Measurements from ENCODE around the gene C6orf62.

DNA sequence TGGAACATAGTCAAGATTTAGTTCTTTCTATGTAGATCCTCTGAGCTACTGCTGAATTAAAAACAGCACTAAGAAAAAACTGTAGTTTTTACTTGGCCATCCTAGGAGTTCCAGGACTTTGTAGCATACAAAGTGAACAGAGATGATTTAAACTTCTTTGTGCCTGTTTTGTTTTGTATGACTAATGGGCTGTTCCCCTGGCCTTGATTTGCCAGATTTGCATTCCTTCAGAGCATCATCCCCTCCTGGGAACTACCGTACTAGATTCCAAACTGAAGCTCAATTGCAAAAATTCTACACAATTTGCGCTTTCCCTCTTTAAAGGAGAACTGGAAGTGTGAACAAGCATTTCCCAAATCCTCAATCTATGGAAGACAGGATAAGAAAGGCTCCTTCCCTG, 29.0 kb downstream of the C6orf62 start:
- TF ChIP-seq, protein P1, sequence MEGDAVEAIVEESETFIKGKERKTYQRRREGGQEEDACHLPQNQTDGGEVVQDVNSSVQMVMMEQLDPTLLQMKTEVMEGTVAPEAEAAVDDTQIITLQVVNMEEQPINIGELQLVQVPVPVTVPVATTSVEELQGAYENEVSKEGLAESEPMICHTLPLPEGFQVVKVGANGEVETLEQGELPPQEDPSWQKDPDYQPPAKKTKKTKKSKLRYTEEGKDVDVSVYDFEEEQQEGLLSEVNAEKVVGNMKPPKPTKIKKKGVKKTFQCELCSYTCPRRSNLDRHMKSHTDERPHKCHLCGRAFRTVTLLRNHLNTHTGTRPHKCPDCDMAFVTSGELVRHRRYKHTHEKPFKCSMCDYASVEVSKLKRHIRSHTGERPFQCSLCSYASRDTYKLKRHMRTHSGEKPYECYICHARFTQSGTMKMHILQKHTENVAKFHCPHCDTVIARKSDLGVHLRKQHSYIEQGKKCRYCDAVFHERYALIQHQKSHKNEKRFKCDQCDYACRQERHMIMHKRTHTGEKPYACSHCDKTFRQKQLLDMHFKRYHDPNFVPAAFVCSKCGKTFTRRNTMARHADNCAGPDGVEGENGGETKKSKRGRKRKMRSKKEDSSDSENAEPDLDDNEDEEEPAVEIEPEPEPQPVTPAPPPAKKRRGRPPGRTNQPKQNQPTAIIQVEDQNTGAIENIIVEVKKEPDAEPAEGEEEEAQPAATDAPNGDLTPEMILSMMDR (IDR thresholded peaks at IDR 0.05): no peak
- TF ChIP-seq POLR2A (IDR thresholded peaks at IDR 0.05): no peak
- TF ChIP-seq POLR2AphosphoS5 (IDR thresholded peaks at IDR 0.05): no peak

All from prostate gland (tissue), 2 donors.